ENCODE results near the gene LNPK. TPM values are rescaled to one million over a fixed set of nuclear protein-coding genes. Genes with fewer than 3 reads are reported as not detected.
"Not testable (repeated sequence)": the region's sequence is repeated elsewhere in the genome, so short reads cannot be mapped to it uniquely, and the experiment has no call there.

LNPK gene
- total RNA-seq, 1 donor from 2014 or later = 6.8 TPM

GRCh38 chr2:175913267-175913666 lies 88.8 kb downstream of the LNPK start:
- DNase-seq (ENCODE audit: extremely low read depth, low read depth, low spot score) = not testable (repeated sequence)

- no peak for DNase-seq (ENCODE audit: extremely low read depth, low read depth, low spot score)
Observed at GRCh38 chr2:175904035-175904434, 98.0 kb downstream of the LNPK start.

DNA sequence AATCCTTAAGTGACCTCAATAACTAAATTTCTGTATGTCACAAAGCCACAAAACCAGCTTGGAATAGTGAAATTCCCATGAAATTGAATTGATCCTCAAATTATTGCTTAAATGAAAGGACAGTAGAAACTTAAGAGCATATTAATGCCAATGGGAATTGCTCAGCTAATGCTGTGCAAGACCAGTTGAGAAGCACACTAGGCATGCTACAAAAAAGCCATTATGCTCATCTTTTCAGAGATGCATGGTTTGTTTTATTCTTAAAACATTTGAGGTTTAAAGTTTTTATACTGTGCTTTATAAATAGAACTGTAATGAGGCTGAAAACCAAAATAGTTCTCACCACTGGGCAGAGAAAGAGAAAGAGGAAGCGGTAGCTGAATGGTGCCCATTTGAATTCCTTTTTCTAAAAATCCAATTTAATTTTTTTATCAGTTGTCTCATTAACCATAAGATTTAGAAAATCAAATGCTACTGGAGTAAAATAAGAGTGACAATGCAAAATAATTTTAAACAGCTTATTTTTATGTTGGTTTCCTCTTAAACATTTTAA lies 98.6 kb downstream of the LNPK start:
- no peak for DNase-seq (ENCODE audit: extremely low read depth, low read depth, low spot score)

DNA sequence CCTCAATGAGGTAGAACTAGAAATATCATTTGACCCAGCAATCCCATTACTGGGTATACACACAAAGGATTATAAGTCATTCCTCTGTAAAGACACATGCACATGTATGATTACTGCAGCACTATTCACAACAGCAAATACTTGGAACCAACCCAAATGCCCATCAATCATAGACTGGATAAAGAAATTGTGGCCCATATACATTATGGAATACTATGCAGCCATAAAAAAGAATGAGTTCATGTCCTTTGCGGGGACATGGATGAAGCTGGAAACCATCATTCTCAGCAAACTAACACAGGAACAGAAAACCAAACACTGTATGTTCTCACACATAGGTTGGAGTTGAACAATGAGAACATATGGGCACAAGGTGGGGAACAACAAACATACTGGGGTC lies 106.1 kb downstream of the LNPK start:
- DNase-seq (ENCODE audit: extremely low read depth, low read depth, low spot score) = not testable (repeated sequence)

- no peak for DNase-seq (ENCODE audit: extremely low read depth, low read depth, low spot score)
Observed at GRCh38 chr2:175892046-175892445, 110.0 kb downstream of the LNPK start.

DNA sequence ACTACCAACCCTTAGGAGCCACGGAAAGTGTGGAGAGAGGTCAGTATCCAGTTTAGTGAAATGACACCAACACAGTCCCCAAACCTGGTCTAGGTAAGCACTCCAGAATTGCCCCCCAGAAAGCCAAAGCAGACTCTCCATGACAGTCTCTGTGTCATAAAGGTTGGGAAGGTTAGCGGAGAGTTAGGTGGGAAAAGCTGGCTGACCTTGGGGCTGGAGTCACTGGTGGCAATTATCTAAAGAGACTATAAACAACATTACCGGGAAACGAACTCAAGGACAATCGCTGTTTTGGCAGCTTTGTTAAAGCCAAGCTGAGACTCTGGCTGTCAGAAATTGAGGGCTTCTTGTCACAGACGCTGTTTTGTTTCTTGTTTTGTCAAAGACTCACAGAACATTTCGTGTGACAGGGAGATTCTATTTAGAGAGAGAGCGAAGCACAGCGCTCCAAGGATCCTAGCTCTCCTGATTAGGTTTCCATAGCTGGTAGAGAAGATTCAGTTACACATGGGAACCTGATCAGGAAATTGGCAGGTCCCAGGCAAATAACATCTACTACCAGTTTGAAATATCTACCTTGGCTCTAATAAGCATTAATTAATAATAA lies 111.3 kb downstream of the LNPK start:
- no peak for DNase-seq (ENCODE audit: extremely low read depth, low read depth, low spot score)

DNA sequence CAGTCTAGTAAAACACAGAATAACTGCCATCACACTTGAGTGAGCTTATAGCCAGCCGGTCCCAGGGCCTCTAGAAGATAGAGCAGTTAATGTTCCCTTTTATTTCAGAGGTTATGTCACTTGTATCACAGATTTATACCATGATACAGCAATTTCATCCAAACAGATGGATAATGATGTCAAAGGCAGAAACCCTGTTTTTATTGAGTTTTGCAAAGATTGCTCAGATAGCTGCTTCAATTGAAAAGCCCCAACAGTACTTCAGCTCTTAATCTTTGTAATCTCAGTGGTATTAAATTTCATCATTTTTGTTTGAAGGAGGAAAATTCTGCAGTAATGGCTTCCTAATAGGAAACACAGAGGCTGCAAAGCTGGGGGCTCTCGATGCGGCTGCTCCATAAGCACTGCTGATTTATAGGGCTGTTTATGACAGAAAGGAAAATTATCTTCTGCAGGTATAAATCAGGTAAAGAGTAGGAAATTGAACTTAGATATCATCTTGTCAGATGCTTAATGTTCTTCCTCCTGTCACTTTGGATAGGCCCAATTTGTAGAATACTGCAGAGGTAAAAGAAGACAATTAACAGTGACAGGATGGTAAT lies 112.3 kb downstream of the LNPK start:
- DNase-seq (ENCODE audit: extremely low read depth, low read depth, low spot score) = no peak

DNA sequence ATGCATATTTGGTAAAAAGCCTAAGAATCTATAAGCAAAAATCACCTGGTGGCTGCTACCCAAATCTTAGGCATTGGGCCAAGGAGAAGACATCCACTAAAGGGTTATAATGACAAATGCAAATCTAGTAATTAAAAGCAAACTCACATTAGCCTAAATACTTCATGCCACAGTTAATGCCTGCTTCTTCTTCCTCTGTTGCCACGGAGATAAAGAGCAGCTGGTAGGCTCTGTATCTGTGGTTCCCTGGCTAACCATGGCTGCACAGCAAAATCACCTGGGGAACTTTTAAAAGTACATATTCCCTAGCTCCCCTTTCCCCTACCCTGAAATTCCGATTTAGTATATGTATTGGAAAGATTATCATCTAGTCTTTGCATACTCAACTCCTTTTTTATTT lies 114.3 kb downstream of the LNPK start:
- DNase-seq (ENCODE audit: extremely low read depth, low read depth, low spot score) = no peak

DNA sequence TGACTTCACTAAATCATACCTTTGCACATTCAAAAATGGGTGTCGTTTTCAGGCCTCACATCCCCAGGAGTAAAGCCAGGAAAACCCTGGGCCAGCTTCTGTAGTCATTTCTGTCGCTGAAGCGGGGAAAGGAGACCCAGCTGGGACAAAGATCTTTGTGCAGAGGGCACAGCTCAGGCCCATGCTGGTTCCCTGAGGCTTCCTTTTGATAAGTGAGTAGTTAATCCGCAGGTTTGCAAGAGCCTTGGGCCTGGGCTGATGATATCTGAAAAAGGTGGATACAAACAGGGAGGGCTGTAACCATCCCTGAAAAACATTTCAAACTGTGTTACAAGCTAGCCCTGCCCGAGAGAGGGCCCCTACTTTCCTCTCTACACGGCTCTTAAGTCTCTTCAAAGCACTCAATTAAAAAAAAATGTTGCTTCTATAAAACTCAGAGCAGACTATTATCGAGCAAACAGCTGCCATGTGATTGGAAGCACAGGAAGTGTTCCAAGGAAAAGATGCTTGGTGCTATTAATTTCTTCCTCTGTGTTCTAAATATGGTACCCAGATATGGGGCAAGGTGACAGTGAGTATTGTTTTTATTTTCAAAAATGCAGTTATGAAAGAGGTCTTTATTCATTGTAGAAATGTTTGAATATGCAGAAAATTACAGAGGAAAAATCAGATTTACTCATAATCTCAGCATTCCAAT lies 117.2 kb downstream of the LNPK start:
- no peak for DNase-seq (ENCODE audit: extremely low read depth, low read depth, low spot score)

DNA sequence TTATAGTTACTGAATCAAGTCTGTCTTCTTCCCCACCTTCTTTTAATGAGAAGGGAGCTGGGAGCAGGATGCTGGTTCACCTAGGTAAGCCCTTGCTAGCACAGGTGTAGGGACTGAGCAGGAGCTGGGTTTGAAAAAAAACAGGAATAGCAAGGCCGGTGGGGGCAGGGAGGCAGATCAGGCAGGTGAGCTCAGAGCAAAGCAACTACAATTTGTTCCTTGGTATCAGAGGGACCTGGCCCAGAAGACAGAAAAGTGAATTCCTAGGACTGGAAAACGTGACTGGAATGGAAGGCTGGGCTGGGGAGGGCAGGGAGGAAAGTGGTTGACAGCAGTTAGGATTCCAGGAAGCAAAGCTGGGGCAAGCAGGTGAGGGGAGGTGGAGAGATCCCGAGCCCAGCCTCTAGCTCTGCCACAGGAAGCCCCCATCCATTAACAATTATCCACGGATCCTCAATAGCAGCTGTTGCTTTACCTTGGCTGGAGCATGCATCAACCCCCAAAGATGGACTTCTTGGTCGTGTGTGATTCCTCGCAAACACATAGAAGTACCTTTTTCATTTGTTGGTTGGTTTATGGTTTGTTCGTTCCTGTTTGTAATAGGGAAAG lies 118.4 kb downstream of the LNPK start:
- DNase-seq (ENCODE audit: extremely low read depth, low read depth, low spot score) = no peak

DNA sequence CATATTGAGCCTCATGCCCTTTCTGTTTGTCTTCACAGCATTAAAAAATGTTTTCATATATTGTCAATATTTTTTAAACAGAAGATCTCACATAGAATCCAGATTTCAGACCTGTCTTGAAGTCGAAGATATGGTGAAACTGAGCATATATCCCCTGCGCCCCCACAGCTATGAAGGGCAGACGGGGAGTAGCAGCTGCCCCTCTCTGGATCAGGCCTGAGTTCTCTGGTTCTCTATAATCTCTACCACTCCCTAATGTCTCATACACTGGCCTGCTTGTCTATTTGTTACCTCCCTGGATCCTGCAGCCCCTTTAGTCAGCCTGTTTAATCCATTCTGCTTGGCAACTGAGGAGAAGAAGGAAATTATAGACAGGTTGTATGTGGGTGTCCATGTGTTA lies 122.4 kb downstream of the LNPK start:
- DNase-seq (ENCODE audit: extremely low read depth, low read depth, low spot score) = no peak

GRCh38 chr2:175877845-175878544 lies 124.1 kb downstream of the LNPK start:
- DNase-seq (ENCODE audit: extremely low read depth, low read depth, low spot score) = no peak

- no peak for DNase-seq (ENCODE audit: extremely low read depth, low read depth, low spot score)
Observed at GRCh38 chr2:175874291-175874690, 127.8 kb downstream of the LNPK start.

Other genes with a start within 250 kb of the LNPK start
- gene EVX2, start 81.7 kb upstream of the LNPK start, total RNA-seq = not detected in 2 replicates
- not detected in 2 replicates for gene HOXD13, start 90.5 kb upstream of the LNPK start, total RNA-seq
- gene HOXD12, start 97.5 kb upstream of the LNPK start, total RNA-seq = not detected in 2 replicates
- gene HOXD11, start 105.0 kb upstream of the LNPK start, total RNA-seq = 2.2 and 2.5 TPM in 2 replicates
- gene HOXD10, start 114.5 kb upstream of the LNPK start, total RNA-seq = 1.3 and 2.0 TPM in 2 replicates
- gene HOXD9, start 120.5 kb upstream of the LNPK start, total RNA-seq = 4.7 and 7.6 TPM in 2 replicates
- 14.2 and 18.9 TPM in 2 replicates for gene HOXD8, start 127.4 kb upstream of the LNPK start, total RNA-seq
- gene HOXD4, start 149.3 kb upstream of the LNPK start, total RNA-seq = 5.5 and 12.4 TPM in 2 replicates
- 5.3 and 7.2 TPM in 2 replicates for gene HOXD3, start 155.0 kb upstream of the LNPK start, total RNA-seq
- gene HOXD1, start 186.4 kb upstream of the LNPK start, total RNA-seq = 19.0 and 38.6 TPM in 2 replicates

Data from glomerular endothelial cell (primary cell).